ENCODE data around the gene ACTL7B.

The ACTL7B gene

DNA sequence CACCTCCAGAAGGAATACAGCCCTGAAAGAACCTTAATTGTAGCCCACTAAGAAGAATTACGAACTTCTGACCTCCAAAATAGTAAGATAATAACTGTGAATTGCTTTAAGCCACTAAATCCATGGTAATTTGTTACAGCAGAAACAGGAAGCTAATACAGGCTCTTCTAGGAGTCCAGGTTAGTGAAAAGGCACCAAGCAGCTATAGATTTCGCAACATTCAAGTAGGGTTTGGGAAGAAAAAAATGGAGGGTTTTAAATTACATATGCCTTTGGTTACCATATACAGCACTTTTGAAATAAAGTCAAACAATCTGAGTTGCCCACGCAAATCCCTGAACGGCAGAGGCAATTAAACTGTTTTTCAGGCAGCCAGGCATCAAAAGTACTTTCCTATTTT is 4.6 kb upstream of the ACTL7B start:
- Histone ChIP-seq H3K9ac (ENCODE audit: low read depth, low read length) (no peak overlapping the region), H4K20me1 (ENCODE audit: insufficient read depth, low read length) (no peaks in the 10 kb centered on the region), H3K4me3 (ENCODE audit: low read depth in 1 of 2, low read length in 2 of 2) (no peak overlapping the region), H3K36me3 (ENCODE audit: insufficient read depth, low read length) (no peaks in the 10 kb centered on the region), H3K27ac (ENCODE audit: low read length) (no peak overlapping the region), H3K4me2 (ENCODE audit: insufficient read depth, low read length) (no peak overlapping the region), H2AFZ (ENCODE audit: low read depth, low read length) (no peak overlapping the region), H3K4me1 (ENCODE audit: insufficient read depth, low read length) (no peaks in the 10 kb centered on the region), H3K9me3 (ENCODE audit: insufficient read depth, low read length, severe bottlenecking) (no peaks in the 10 kb centered on the region), H3K79me2 (ENCODE audit: insufficient read depth, low read length) (no peaks in the 10 kb centered on the region), H3K27me3 (ENCODE audit: insufficient read depth, low read length, poor library complexity) (no peaks in the 10 kb centered on the region)
- TF ChIP-seq EZH2 (IDR thresholded peaks at IDR 0.05; ENCODE audit: borderline replicate concordance, low read depth, low read length, severe bottlenecking) (no peak), CTCF (IDR thresholded peaks at IDR 0.05; ENCODE audit: borderline replicate concordance, extremely low read depth, low read length, poor library complexity, severe bottlenecking) (no peak)
- no peak for DNase-seq
- no peak for ATAC-seq (ENCODE audit: insufficient read depth, low read depth)

DNA sequence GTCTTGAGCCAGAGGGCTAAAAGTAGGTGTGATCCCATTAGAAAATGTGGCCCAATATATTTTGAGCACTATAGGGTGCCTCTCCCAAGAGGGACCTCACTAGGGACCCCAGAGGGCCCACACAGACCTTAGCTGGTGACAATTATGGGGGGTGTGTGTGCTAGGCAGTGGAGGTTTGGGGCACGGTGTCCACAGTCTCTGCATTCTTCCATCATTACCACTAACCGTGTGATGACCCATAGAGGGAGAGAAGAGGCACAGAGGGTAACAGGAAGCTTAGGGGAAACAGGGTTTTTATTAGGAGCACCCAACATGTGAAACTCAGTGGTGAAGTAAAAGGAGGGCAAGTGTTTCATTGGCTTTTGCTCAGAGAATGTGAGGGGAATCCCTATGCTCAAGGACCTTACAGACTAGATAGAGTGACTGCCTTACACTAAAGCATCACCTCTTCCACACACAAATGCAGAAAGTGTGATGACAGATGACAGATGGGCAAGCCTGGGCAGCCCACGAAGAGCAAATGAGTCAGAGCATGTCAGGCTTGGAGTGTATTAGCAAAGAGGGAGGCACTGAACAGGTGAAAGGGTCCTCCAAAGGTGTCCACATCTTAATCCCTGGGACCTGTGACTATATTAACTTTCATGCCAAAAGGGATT is 3.8 kb upstream of the ACTL7B start:
- H3K9ac ChIP-seq (ENCODE audit: low read depth, low read length) = no peak overlapping the region
- H3K4me3 ChIP-seq (ENCODE audit: low read depth in 1 of 2, low read length in 2 of 2) = no peak overlapping the region
- no peaks in the 10 kb centered on the region for H3K36me3 ChIP-seq (ENCODE audit: insufficient read depth, low read length)
- no peaks in the 10 kb centered on the region for H3K27me3 ChIP-seq (ENCODE audit: insufficient read depth, low read length, poor library complexity)
- no peaks in the 10 kb centered on the region for H3K9me3 ChIP-seq (ENCODE audit: insufficient read depth, low read length, severe bottlenecking)
- no peaks in the 10 kb centered on the region for H4K20me1 ChIP-seq (ENCODE audit: insufficient read depth, low read length)
- ATAC-seq (ENCODE audit: insufficient read depth, low read depth) (no peak), DNase-seq (no peak)
- H3K4me2 ChIP-seq (ENCODE audit: insufficient read depth, low read length) = no peak overlapping the region
- H3K79me2 ChIP-seq (ENCODE audit: insufficient read depth, low read length) = no peaks in the 10 kb centered on the region
- no peak overlapping the region for H3K27ac ChIP-seq (ENCODE audit: low read length)
- H2AFZ ChIP-seq (ENCODE audit: low read depth, low read length) = no peak overlapping the region
- no peaks in the 10 kb centered on the region for H3K4me1 ChIP-seq (ENCODE audit: insufficient read depth, low read length)
- TF ChIP-seq CTCF (IDR thresholded peaks at IDR 0.05; ENCODE audit: borderline replicate concordance, extremely low read depth, low read length, poor library complexity, severe bottlenecking) (no peak), EZH2 (IDR thresholded peaks at IDR 0.05; ENCODE audit: borderline replicate concordance, low read depth, low read length, severe bottlenecking) (no peak)

DNA sequence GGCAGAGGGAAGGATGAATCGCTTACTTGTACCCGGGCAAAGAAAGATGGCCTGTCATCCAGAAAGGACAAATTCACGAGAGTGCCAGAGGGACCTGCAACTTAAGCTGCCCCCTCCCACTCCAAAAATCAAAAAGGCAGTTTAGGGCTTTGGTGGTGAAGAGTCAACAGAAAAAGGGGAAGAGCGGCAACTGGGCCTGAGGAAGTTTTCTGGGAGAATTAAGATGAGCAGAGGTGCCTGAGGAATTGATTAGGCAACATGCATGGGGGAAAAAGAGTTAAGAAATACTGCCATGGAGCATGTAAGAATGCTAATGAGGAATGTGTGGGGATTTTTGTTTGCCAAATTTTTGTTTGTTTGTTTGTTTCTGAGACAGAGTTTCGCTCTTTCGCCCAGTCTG is 1.8 kb upstream of the ACTL7B start:
- Histone ChIP-seq H3K36me3 (ENCODE audit: insufficient read depth, low read length) (no peaks in the 10 kb centered on the region), H3K27me3 (ENCODE audit: insufficient read depth, low read length, poor library complexity) (no peaks in the 10 kb centered on the region), H3K79me2 (ENCODE audit: insufficient read depth, low read length) (no peaks in the 10 kb centered on the region), H3K4me3 (ENCODE audit: low read depth in 1 of 2, low read length in 2 of 2) (no peak overlapping the region), H3K9me3 (ENCODE audit: insufficient read depth, low read length, severe bottlenecking) (no peaks in the 10 kb centered on the region), H3K4me1 (ENCODE audit: insufficient read depth, low read length) (no peaks in the 10 kb centered on the region), H3K9ac (ENCODE audit: low read depth, low read length) (no peak overlapping the region), H4K20me1 (ENCODE audit: insufficient read depth, low read length) (no peaks in the 10 kb centered on the region), H3K27ac (ENCODE audit: low read length) (no peak overlapping the region), H2AFZ (ENCODE audit: low read depth, low read length) (no peak overlapping the region), H3K4me2 (ENCODE audit: insufficient read depth, low read length) (no peak overlapping the region)
- TF ChIP-seq EZH2 (IDR thresholded peaks at IDR 0.05; ENCODE audit: borderline replicate concordance, low read depth, low read length, severe bottlenecking) = no peak
- no peak for TF ChIP-seq CTCF (IDR thresholded peaks at IDR 0.05; ENCODE audit: borderline replicate concordance, extremely low read depth, low read length, poor library complexity, severe bottlenecking)
- DNase-seq (no peak), ATAC-seq (ENCODE audit: insufficient read depth, low read depth) (no peak)

- TF ChIP-seq CTCF (IDR thresholded peaks at IDR 0.05; ENCODE audit: borderline replicate concordance, extremely low read depth, low read length, poor library complexity, severe bottlenecking) = no peak
- TF ChIP-seq EZH2 (IDR thresholded peaks at IDR 0.05; ENCODE audit: borderline replicate concordance, low read depth, low read length, severe bottlenecking) = no peak
- Histone ChIP-seq H3K36me3 (ENCODE audit: insufficient read depth, low read length) (no peaks in the 10 kb centered on the region), H4K20me1 (ENCODE audit: insufficient read depth, low read length) (no peaks in the 10 kb centered on the region), H3K9me3 (ENCODE audit: insufficient read depth, low read length, severe bottlenecking) (no peaks in the 10 kb centered on the region), H3K9ac (ENCODE audit: low read depth, low read length) (no peak overlapping the region), H3K27ac (ENCODE audit: low read length) (no peak overlapping the region), H2AFZ (ENCODE audit: low read depth, low read length) (no peak overlapping the region), H3K79me2 (ENCODE audit: insufficient read depth, low read length) (no peaks in the 10 kb centered on the region), H3K4me3 (ENCODE audit: low read depth in 1 of 2, low read length in 2 of 2) (no peak overlapping the region), H3K4me1 (ENCODE audit: insufficient read depth, low read length) (no peaks in the 10 kb centered on the region), H3K27me3 (ENCODE audit: insufficient read depth, low read length, poor library complexity) (no peaks in the 10 kb centered on the region), H3K4me2 (ENCODE audit: insufficient read depth, low read length) (no peak overlapping the region)
- DNase-seq (no peak), ATAC-seq (ENCODE audit: insufficient read depth, low read depth) (no peak)
These were observed 278 bp downstream of the ACTL7B start for GRCh38 chr9:108855529-108855886.
